ENCODE measurements around the gene HECTD4. TPM values are rescaled to one million over a fixed set of nuclear protein-coding genes. Genes with fewer than 3 reads are reported as not detected.

Gene HECTD4
- total RNA-seq, 1 experiment from 2014 or later, result 24.6 TPM

DNA sequence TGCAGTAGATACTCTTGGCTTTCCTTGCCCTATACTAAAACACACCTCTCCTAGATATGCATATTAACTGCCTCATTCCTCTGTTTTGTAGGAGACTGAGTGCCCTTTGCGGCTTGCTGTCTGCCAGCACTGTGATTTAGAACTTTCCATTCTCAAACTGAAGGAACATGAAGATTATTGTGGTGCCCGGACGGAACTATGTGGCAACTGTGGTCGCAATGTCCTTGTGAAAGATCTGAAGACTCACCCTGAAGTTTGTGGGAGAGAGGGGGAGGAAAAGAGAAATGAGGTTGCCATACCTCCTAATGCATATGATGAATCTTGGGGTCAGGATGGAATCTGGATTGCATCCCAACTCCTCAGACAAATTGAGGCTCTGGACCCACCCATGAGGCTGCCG lies 241.5 kb downstream of the HECTD4 start:
- ATAC-seq (no peak), DNase-seq (no peak)
- TF ChIP-seq, protein P1, sequence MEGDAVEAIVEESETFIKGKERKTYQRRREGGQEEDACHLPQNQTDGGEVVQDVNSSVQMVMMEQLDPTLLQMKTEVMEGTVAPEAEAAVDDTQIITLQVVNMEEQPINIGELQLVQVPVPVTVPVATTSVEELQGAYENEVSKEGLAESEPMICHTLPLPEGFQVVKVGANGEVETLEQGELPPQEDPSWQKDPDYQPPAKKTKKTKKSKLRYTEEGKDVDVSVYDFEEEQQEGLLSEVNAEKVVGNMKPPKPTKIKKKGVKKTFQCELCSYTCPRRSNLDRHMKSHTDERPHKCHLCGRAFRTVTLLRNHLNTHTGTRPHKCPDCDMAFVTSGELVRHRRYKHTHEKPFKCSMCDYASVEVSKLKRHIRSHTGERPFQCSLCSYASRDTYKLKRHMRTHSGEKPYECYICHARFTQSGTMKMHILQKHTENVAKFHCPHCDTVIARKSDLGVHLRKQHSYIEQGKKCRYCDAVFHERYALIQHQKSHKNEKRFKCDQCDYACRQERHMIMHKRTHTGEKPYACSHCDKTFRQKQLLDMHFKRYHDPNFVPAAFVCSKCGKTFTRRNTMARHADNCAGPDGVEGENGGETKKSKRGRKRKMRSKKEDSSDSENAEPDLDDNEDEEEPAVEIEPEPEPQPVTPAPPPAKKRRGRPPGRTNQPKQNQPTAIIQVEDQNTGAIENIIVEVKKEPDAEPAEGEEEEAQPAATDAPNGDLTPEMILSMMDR (conservative IDR thresholded peaks at IDR 0.05; ENCODE audit: low read depth, low read length), result no peak
- TF ChIP-seq EZH2 (IDR thresholded peaks at IDR 0.05; ENCODE audit: low read length, unreplicated experiment), result no peak
- TF ChIP-seq EZH2phosphoT487 (IDR thresholded peaks at IDR 0.05; ENCODE audit: borderline replicate concordance, low read length), result no peak
- H3K36me3 ChIP-seq (ENCODE audit: low read depth, low read length), result peaks cover 39% of the 10 kb centered on the region; the same call in 1 of the 2 replicates
- no peak overlapping the region for H3K4me2 ChIP-seq (ENCODE audit: low read length)
- H4K20me1 ChIP-seq (ENCODE audit: low read length), result no peaks in the 10 kb centered on the region
- intact Hi-C loops (cut with micrococcal nuclease), result no loop called here
- H3K27me3 ChIP-seq (ENCODE audit: low read length), result no peaks in the 10 kb centered on the region
- H3K9ac ChIP-seq (ENCODE audit: low read length), result no peak overlapping the region
- H3K4me3 ChIP-seq (ENCODE audit: low read length), result no peak overlapping the region
- no TSS peak for BruUV-seq (replicated peaks)
- H3K9me3 ChIP-seq (ENCODE audit: low read length), result no peaks in the 10 kb centered on the region
- ChIA-PET POLR2A (ENCODE audit: unreplicated experiment) (no interaction called here), CTCF (no interaction called here)
- no peaks in the 10 kb centered on the region for H3K9me2 ChIP-seq (replicated peaks; ENCODE audit: low read length)
- H3K4me1 ChIP-seq (ENCODE audit: insufficient read depth, low read length), result peaks cover 5% of the 10 kb centered on the region; the same call in 1 of the 2 replicates
- no peaks in the 10 kb centered on the region for H3K79me2 ChIP-seq (ENCODE audit: low read length)
- H3K27ac ChIP-seq (ENCODE audit: low read length), result no peak overlapping the region
- H2AFZ ChIP-seq (ENCODE audit: low read length), result no peak overlapping the region
- H3F3A ChIP-seq (ENCODE audit: low read length, unreplicated experiment), result no peaks in the 10 kb centered on the region

DNA sequence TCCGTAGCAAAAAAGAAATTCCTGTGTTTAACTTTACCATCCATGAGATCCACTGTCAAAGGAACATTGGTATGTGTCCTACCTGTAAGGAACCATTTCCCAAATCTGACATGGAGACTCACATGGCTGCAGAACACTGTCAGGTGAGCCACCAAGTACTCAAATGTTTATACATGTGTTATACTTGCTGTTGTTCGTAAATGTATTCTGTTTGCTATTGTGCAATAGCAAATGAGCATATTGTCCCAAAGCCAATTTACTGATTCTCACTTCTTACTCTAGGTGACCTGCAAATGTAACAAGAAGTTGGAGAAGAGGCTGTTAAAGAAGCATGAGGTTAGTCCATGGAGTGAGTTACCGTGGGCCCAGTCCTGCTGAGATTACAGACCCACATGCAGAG lies 247.5 kb downstream of the HECTD4 start:
- H3K4me1 ChIP-seq (ENCODE audit: insufficient read depth, low read length), result peaks cover 14% of the 10 kb centered on the region
- peaks cover 12% of the 10 kb centered on the region; the same call in 1 of the 2 replicates for H3K79me2 ChIP-seq (ENCODE audit: low read length)
- H3K9ac ChIP-seq (ENCODE audit: low read length), result no peak overlapping the region
- H3K36me3 ChIP-seq (ENCODE audit: low read depth, low read length), result peaks cover 18% of the 10 kb centered on the region
- TF ChIP-seq, protein P1 (conservative IDR thresholded peaks at IDR 0.05; ENCODE audit: low read depth, low read length), result no peak
- no peak for TF ChIP-seq EZH2 (IDR thresholded peaks at IDR 0.05; ENCODE audit: low read length, unreplicated experiment)
- TF ChIP-seq EZH2phosphoT487 (IDR thresholded peaks at IDR 0.05; ENCODE audit: borderline replicate concordance, low read length), result no peak
- ChIA-PET POLR2A (ENCODE audit: unreplicated experiment) (no interaction called here), CTCF (no interaction called here)
- no peak for DNase-seq
- H3K4me3 ChIP-seq (ENCODE audit: low read length), result no peak overlapping the region
- H3K4me2 ChIP-seq (ENCODE audit: low read length), result no peak overlapping the region
- H3K9me3 ChIP-seq (ENCODE audit: low read length), result no peaks in the 10 kb centered on the region
- H3F3A ChIP-seq (ENCODE audit: low read length, unreplicated experiment), result no peaks in the 10 kb centered on the region
- BruUV-seq (replicated peaks), result no TSS peak
- no peak for ATAC-seq
- H3K27me3 ChIP-seq (ENCODE audit: low read length), result no peaks in the 10 kb centered on the region
- intact Hi-C loops (cut with micrococcal nuclease), result no loop called here
- H3K27ac ChIP-seq (ENCODE audit: low read length), result no peak overlapping the region
- no peak overlapping the region for H2AFZ ChIP-seq (ENCODE audit: low read length)
- H4K20me1 ChIP-seq (ENCODE audit: low read length), result no peaks in the 10 kb centered on the region
- no peaks in the 10 kb centered on the region for H3K9me2 ChIP-seq (replicated peaks; ENCODE audit: low read length)

DNA sequence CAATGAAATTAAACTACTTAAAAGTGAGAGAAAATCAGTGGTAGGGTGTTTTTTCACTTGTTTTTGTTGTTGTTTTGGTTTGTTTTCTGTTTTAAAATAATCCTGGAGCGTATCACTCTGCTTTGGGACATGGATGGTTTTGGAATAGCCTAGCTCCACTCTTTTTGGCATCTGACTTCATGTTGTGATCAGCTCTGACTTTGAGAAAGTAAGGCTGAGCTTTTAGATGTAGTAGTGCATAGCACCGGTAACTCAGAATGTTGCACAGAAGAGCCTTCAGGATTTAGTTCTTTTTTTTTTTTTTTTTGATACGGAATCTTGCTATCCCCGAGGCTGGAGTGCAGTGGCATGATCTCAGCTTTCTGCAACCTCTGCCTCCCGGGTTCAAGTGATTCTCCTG lies 248.8 kb downstream of the HECTD4 start:
- BruUV-seq (replicated peaks), result no TSS peak
- Histone ChIP-seq H3K4me2 (ENCODE audit: low read length) (no peak overlapping the region), H3K27ac (ENCODE audit: low read length) (no peak overlapping the region), H3K36me3 (ENCODE audit: low read depth, low read length) (peaks cover 14% of the 10 kb centered on the region), H3K9me3 (ENCODE audit: low read length) (no peaks in the 10 kb centered on the region), H3K4me1 (ENCODE audit: insufficient read depth, low read length) (peaks cover 14% of the 10 kb centered on the region), H3K9ac (ENCODE audit: low read length) (no peak overlapping the region), H3F3A (ENCODE audit: low read length, unreplicated experiment) (no peaks in the 10 kb centered on the region), H3K4me3 (ENCODE audit: low read length) (no peak overlapping the region), H3K9me2 (replicated peaks; ENCODE audit: low read length) (no peaks in the 10 kb centered on the region), H4K20me1 (ENCODE audit: low read length) (no peaks in the 10 kb centered on the region), H3K27me3 (ENCODE audit: low read length) (no peaks in the 10 kb centered on the region), H3K79me2 (ENCODE audit: low read length) (peaks cover 21% of the 10 kb centered on the region; the same call in 1 of the 2 replicates), H2AFZ (ENCODE audit: low read length) (no peak overlapping the region)
- intact Hi-C loops (cut with micrococcal nuclease), result no loop called here
- DNase-seq, result no peak
- ChIA-PET CTCF (no interaction called here), POLR2A (ENCODE audit: unreplicated experiment) (no interaction called here)
- TF ChIP-seq EZH2 (IDR thresholded peaks at IDR 0.05; ENCODE audit: low read length, unreplicated experiment) (no peak), EZH2phosphoT487 (IDR thresholded peaks at IDR 0.05; ENCODE audit: borderline replicate concordance, low read length) (no peak)
- TF ChIP-seq, protein P1 (conservative IDR thresholded peaks at IDR 0.05; ENCODE audit: low read depth, low read length), result no peak
- no peak for ATAC-seq

Measured in PC-3 (cell line).